PC-3 (cell line): Measurements from ENCODE around the gene NME7. TPM values are rescaled to one million over a fixed set of nuclear protein-coding genes. Genes with fewer than 3 reads are reported as not detected.

ENCODE experiments used
- ATAC-seq: fragments of 200-7000 bp; cut with Tn5 transposase; 2 replicates; pipeline ENCODE4 v1.9.1; 2020; ENCODE audit warnings: mild to moderate bottlenecking, moderate library complexity
- BruUV-seq: library from RNA; stranded (reverse); fragments of 400-500 nt; replicated peaks from 2 replicates; lab custom pipeline; 2021; lab: Mats Ljungman, UMichigan
- CTCF ChIA-PET: fragments of 300-600 bp; sonication (Branson Sonifier 250); formaldehyde crosslinking; loops from one replicate; lab custom pipeline; 2022; ENCODE audit warnings: antibody characterized with exemption; lab: Charles Lee
- POLR2A ChIA-PET: fragments of 300-600 bp; sonication (Branson Sonifier 250); formaldehyde crosslinking; loops from one replicate; lab custom pipeline; 2022; ENCODE audit warnings: antibody characterized with exemption; ENCODE audit not compliant: unreplicated experiment; lab: Charles Lee
- DNase-seq: peaks from one replicate; pipeline ENCODE4 v3.0.0-alpha.2; 2015
- H2AFZ ChIP-seq: fragments of 300-600 bp; sonication (generic); 2 replicates; pipeline ENCODE4 v1.6.0; 2016; ENCODE audit warnings: antibody characterized with exemption, low read length
- H3F3A ChIP-seq: fragments of 300-600 bp; sonication (generic); one replicate; pipeline ENCODE4 v1.6.0; 2017; ENCODE audit warnings: antibody characterized with exemption, low read length, control low read depth, mild to moderate bottlenecking; ENCODE audit not compliant: unreplicated experiment
- H3K27ac ChIP-seq: fragments of 300-600 bp; sonication (generic); 2 replicates; pipeline ENCODE4 v1.5.1; 2016; ENCODE audit warnings: mild to moderate bottlenecking, low read length
- H3K27me3 ChIP-seq: fragments of 300-600 bp; sonication (generic); 2 replicates; pipeline ENCODE4 v1.6.1; 2016; ENCODE audit warnings: low read length, mixed read lengths
- H3K36me3 ChIP-seq: fragments of 300-600 bp; sonication (generic); 2 replicates; pipeline ENCODE4 v1.6.1; 2016; ENCODE audit warnings: low read depth, mixed run types, low read length, mixed read lengths
- H3K4me1 ChIP-seq: fragments of 300-600 bp; sonication (generic); 2 replicates; pipeline ENCODE4 v1.5.1; 2016; ENCODE audit warnings: low read length; ENCODE audit not compliant: insufficient read depth
- H3K4me2 ChIP-seq: fragments of 300-600 bp; sonication (generic); 2 replicates; pipeline ENCODE4 v1.6.0; 2016; ENCODE audit warnings: low read length
- H3K4me3 ChIP-seq: fragments of 300-600 bp; sonication (generic); 2 replicates; pipeline ENCODE4 v1.5.1; 2016; ENCODE audit warnings: mild to moderate bottlenecking, low read length, mixed read lengths
- H3K79me2 ChIP-seq: fragments of 300-600 bp; sonication (generic); 2 replicates; pipeline ENCODE4 v1.6.1; 2017; ENCODE audit warnings: low read length, mixed read lengths
- H3K9ac ChIP-seq: fragments of 300-600 bp; sonication (generic); 2 replicates; pipeline ENCODE4 v1.6.0; 2016; ENCODE audit warnings: mild to moderate bottlenecking, low read length
- H3K9me2 ChIP-seq: fragments of 300-600 bp; sonication (generic); replicated peaks from 2 replicates; pipeline ENCODE4 v1.6.1; 2016; ENCODE audit warnings: mixed run types, low read length, mixed read lengths
- H3K9me3 ChIP-seq: fragments of 300-600 bp; sonication (generic); 2 replicates; pipeline ENCODE4 v1.6.1; 2016; ENCODE audit warnings: low read length, mixed read lengths
- H4K20me1 ChIP-seq: fragments of 300-600 bp; sonication (generic); 2 replicates; pipeline ENCODE4 v1.6.1; 2016; ENCODE audit warnings: low read length, mixed read lengths
- EZH2 ChIP-seq: fragments of 300-600 bp; sonication (generic); IDR thresholded peaks from one replicate; pipeline ENCODE4 v1.6.1; 2017; ENCODE audit warnings: antibody characterized with exemption, mild to moderate bottlenecking, low read length; ENCODE audit not compliant: unreplicated experiment
- EZH2phosphoT487 ChIP-seq: fragments of 300-600 bp; sonication (generic); IDR thresholded peaks from 2 replicates; pipeline ENCODE4 v1.6.1; 2018; ENCODE audit warnings: mild to moderate bottlenecking, antibody characterized with exemption, low read length, borderline replicate concordance
- intact Hi-C: fragments of 100-400 bp; cut with micrococcal nuclease; formaldehyde crosslinking; loops from 2 replicates; pipeline ENCODE4 v1.9.0; 2023
- total RNA-seq: library from RNA; depleted of rRNA; stranded (reverse); fragments of >200 nt; gene quantifications from 2 replicates; pipeline ENCODE4 v1.2.3, GENCODE V29; 2014
- TF ChIP-seq, protein P1 (sequence below): fragments of 300-600 bp; sonication (generic); conservative IDR thresholded peaks from 2 replicates; pipeline ENCODE4 v1.5.1; 2017; ENCODE audit warnings: antibody characterized with exemption, low read depth, mild to moderate bottlenecking, low read length

The NME7 gene
- total RNA-seq, 1 experiment from 2014 or later: 18.9 TPM

DNA sequence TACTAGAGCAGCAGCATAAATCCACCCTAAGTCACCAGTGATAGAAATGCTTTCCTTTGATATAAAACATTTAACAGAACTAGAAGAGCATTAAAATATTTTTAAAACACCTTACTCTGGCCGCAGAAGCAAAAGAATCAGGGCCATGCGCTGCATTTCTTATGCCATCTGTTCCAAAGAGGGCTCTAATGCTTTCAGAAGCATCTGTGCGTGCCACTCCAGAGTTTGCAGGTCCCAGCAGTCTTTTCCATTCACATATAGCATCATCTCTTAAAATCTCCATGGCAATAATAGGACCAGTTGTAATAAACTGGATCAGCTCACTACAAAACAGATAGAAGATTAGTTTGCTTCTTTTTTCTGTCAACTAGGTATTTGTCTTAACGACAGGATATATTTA lies 69.2 kb downstream of the NME7 start:
- no peak for TF ChIP-seq EZH2
- no peak for TF ChIP-seq EZH2phosphoT487
- no peaks in the 10 kb centered on the region for H3K9me3 ChIP-seq
- CTCF ChIA-PET: no interaction called here
- no peak overlapping the region for H2AFZ ChIP-seq
- no peaks in the 10 kb centered on the region for H3K79me2 ChIP-seq
- H3K9me2 ChIP-seq: no peaks in the 10 kb centered on the region
- no peak overlapping the region for H3K9ac ChIP-seq
- POLR2A ChIA-PET: no interaction called here
- H4K20me1 ChIP-seq: no peaks in the 10 kb centered on the region
- H3F3A ChIP-seq: no peaks in the 10 kb centered on the region
- ATAC-seq: no peak
- H3K4me3 ChIP-seq: no peak overlapping the region
- no peaks in the 10 kb centered on the region; the same call in 1 of the 2 replicates for H3K36me3 ChIP-seq
- intact Hi-C loops: loop anchor here (5.0 kb wide), 2 partner anchors 34 to 49 kb away; no protein-coding TSS in a partner anchor
- H3K27me3 ChIP-seq: no peaks in the 10 kb centered on the region
- H3K4me1 ChIP-seq: peaks cover 22% of the 10 kb centered on the region
- no peak for DNase-seq
- H3K27ac ChIP-seq: no peak overlapping the region
- no peak overlapping the region for H3K4me2 ChIP-seq
- BruUV-seq: no TSS peak

DNA sequence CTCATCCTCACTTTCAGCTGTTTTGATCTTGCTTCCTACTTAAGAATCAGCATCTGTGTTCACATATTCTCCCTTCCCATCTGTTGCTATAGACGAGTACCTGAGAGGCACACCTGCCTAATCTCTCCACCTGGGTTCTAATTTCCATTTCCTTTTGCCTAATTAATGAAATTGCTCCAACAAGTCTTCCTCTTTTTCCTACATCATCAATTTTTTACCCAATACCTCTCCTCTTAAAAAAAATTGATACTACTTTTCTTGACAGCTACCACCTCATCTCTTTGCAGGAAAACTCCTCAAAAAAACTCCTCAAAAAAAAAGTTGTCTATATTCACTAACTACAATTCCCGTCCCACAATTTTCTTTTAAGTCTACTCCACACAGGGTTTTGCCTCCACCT lies 71.8 kb downstream of the NME7 start:
- no peaks in the 10 kb centered on the region for H3K36me3 ChIP-seq
- H4K20me1 ChIP-seq: no peaks in the 10 kb centered on the region
- BruUV-seq: no TSS peak
- TF ChIP-seq EZH2phosphoT487 (no peak), EZH2 (no peak)
- TF ChIP-seq, protein P1, sequence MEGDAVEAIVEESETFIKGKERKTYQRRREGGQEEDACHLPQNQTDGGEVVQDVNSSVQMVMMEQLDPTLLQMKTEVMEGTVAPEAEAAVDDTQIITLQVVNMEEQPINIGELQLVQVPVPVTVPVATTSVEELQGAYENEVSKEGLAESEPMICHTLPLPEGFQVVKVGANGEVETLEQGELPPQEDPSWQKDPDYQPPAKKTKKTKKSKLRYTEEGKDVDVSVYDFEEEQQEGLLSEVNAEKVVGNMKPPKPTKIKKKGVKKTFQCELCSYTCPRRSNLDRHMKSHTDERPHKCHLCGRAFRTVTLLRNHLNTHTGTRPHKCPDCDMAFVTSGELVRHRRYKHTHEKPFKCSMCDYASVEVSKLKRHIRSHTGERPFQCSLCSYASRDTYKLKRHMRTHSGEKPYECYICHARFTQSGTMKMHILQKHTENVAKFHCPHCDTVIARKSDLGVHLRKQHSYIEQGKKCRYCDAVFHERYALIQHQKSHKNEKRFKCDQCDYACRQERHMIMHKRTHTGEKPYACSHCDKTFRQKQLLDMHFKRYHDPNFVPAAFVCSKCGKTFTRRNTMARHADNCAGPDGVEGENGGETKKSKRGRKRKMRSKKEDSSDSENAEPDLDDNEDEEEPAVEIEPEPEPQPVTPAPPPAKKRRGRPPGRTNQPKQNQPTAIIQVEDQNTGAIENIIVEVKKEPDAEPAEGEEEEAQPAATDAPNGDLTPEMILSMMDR: no peak
- DNase-seq (no peak), ATAC-seq (no peak)
- H3K4me2 ChIP-seq: no peak overlapping the region
- ChIA-PET CTCF (no interaction called here), POLR2A (no interaction called here)
- no peaks in the 10 kb centered on the region for H3K27me3 ChIP-seq
- intact Hi-C loops: loop anchor here (5.0 kb wide), 2 partner anchors 36 to 51 kb away; no protein-coding TSS in a partner anchor
- H3K27ac ChIP-seq: no peak overlapping the region
- H3K79me2 ChIP-seq: no peaks in the 10 kb centered on the region
- no peaks in the 10 kb centered on the region for H3K9me3 ChIP-seq
- H3F3A ChIP-seq: no peaks in the 10 kb centered on the region
- H2AFZ ChIP-seq: no peak overlapping the region
- H3K4me3 ChIP-seq: no peak overlapping the region
- H3K4me1 ChIP-seq: peaks cover 20% of the 10 kb centered on the region
- H3K9me2 ChIP-seq: no peaks in the 10 kb centered on the region
- no peak overlapping the region for H3K9ac ChIP-seq

DNA sequence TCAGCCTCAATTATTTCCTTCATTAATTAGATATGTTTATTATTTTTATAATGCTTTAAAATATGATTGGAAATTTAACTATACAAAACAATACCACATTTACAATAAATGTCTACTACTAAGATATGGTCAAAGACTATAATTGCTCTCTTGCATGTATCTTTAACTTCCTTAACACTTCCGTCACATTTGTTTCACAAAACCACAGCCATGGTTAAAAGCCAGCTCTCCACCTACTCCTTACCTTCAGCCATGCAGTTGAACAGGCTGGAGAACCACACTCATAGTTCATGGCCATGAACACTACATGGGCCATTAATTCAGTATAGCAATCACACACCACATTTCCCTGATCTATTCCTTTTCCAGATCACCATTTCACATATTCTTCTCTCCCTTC lies 72.2 kb downstream of the NME7 start:
- Histone ChIP-seq H3K4me1 (peaks cover 20% of the 10 kb centered on the region), H3K4me3 (no peak overlapping the region), H2AFZ (no peak overlapping the region), H3K4me2 (no peak overlapping the region), H3K36me3 (no peaks in the 10 kb centered on the region), H3K9ac (no peak overlapping the region), H4K20me1 (no peaks in the 10 kb centered on the region), H3K79me2 (no peaks in the 10 kb centered on the region), H3K27me3 (no peaks in the 10 kb centered on the region), H3K9me2 (no peaks in the 10 kb centered on the region), H3K27ac (no peak overlapping the region), H3F3A (no peaks in the 10 kb centered on the region), H3K9me3 (no peaks in the 10 kb centered on the region)
- CTCF ChIA-PET: no interaction called here
- POLR2A ChIA-PET: no interaction called here
- DNase-seq: no peak
- intact Hi-C loops: loop anchor here (5.0 kb wide), 2 partner anchors 37 to 52 kb away; no protein-coding TSS in a partner anchor
- BruUV-seq: no TSS peak
- no peak for ATAC-seq
- TF ChIP-seq EZH2 (no peak), EZH2phosphoT487 (no peak)
- TF ChIP-seq, protein P1: no peak
